ENCODE results near the gene ZNF536. TPM values are rescaled to one million over a fixed set of nuclear protein-coding genes. Genes with fewer than 3 reads are reported as not detected.

Gene ZNF536
- total and polyA plus RNA-seq, 10 of the 15 experiments (the other 5 are each of a cell fraction or from before 2014, with no cell fraction given): not detected

DNA sequence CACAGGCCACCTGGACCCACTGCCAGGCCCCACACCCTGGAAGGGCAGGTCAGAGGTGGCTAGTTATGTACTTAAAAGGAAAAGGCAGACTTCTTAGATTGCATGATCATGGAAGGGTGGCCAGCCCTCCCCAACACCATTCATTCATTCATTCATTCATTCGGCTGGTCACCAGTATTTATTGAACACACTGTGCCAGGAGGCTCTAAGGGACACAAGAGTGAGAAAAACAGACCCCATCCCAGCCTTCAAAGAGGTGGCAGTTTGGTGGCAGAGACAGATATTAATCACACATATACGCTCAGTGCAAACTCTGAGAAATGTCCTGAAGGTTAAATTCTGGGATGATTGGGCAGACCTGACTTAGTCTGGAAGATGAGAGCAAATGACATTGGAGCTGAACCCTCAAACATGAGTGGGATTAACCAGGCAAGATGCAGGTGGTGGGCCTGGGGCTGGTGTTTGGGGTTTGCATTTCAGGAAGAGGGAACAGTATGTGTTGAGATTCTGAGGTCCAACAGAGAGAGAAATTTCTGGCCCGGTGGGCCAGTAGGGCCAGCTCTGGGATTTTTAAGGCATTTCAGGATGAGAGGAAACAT is 147.5 kb downstream of the ZNF536 start (continued):
- TF ChIP-seq, protein P1, sequence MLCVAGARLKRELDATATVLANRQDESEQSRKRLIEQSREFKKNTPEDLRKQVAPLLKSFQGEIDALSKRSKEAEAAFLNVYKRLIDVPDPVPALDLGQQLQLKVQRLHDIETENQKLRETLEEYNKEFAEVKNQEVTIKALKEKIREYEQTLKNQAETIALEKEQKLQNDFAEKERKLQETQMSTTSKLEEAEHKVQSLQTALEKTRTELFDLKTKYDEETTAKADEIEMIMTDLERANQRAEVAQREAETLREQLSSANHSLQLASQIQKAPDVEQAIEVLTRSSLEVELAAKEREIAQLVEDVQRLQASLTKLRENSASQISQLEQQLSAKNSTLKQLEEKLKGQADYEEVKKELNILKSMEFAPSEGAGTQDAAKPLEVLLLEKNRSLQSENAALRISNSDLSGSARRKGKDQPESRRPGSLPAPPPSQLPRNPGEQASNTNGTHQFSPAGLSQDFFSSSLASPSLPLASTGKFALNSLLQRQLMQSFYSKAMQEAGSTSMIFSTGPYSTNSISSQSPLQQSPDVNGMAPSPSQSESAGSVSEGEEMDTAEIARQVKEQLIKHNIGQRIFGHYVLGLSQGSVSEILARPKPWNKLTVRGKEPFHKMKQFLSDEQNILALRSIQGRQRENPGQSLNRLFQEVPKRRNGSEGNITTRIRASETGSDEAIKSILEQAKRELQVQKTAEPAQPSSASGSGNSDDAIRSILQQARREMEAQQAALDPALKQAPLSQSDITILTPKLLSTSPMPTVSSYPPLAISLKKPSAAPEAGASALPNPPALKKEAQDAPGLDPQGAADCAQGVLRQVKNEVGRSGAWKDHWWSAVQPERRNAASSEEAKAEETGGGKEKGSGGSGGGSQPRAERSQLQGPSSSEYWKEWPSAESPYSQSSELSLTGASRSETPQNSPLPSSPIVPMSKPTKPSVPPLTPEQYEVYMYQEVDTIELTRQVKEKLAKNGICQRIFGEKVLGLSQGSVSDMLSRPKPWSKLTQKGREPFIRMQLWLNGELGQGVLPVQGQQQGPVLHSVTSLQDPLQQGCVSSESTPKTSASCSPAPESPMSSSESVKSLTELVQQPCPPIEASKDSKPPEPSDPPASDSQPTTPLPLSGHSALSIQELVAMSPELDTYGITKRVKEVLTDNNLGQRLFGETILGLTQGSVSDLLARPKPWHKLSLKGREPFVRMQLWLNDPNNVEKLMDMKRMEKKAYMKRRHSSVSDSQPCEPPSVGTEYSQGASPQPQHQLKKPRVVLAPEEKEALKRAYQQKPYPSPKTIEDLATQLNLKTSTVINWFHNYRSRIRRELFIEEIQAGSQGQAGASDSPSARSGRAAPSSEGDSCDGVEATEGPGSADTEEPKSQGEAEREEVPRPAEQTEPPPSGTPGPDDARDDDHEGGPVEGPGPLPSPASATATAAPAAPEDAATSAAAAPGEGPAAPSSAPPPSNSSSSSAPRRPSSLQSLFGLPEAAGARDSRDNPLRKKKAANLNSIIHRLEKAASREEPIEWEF (IDR thresholded peaks at IDR 0.05; ENCODE audit: insufficient replicate concordance, low read depth, low read length): no peak
- TF ChIP-seq ESRRA (IDR thresholded peaks at IDR 0.05; ENCODE audit: low read length) (no peak), CREB1 (IDR thresholded peaks at IDR 0.05; ENCODE audit: low read depth) (no peak), GATAD2B (conservative IDR thresholded peaks at IDR 0.05; ENCODE audit: low read depth) (no peak)

DNA sequence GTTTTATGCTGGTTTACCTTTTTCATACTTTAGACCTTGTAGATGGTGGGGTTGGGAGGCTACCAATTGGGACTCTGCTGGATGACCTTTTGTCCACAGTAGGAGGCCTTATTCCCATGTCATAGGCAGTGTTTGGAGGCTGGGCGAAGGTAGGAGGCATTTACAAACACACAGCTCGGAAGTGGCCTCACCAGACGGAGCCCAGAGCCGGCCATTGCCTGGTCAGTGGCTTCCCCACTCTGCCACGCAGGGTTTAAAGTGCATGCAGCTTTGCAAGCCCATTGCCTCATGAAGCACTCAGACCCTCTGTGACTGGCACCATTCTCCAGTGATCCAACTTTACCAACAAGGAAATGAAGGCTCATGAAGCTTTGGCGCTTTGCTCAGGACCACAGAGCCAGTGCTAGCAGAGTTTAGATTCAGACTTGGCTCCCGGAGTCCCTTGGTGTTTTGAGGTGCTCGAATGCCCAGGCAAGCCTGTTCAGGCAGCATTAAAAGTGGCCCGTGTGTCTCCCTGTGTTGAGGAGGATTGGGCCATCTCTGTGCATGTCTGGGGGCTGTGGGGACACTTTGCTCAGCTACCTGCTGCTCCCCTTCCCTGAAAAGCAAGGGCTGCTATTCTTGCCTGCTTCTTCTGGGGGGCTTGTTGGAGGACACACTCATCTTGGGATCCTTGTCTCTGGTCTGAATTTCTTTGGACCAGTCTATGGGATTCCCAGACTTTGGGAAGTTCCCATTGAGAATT is 148.7 kb downstream of the ZNF536 start:
- no peak for FAIRE-seq
- Histone ChIP-seq H3K27ac (ENCODE audit: control insufficient read depth, insufficient read depth) (no peak overlapping the region), H3K4me3 (no peak overlapping the region), H4K20me1 (ENCODE audit: control insufficient read depth, insufficient read depth) (no peaks in the 10 kb centered on the region), H3K27me3 (replicated peaks in 1 of 2; ENCODE audit: control insufficient read depth in 2 of 2, insufficient read depth in 2 of 2, low read length in 1 of 2) (no peaks in the 10 kb centered on the region), H3K9me3 (replicated peaks; ENCODE audit: control insufficient read depth, insufficient read depth, low read length) (no peaks in the 10 kb centered on the region), H3K4me1 (ENCODE audit: control insufficient read depth, insufficient read depth, low read length) (no peaks in the 10 kb centered on the region), H3K4me2 (ENCODE audit: control insufficient read depth, insufficient read depth) (no peak overlapping the region), H2AFZ (ENCODE audit: control insufficient read depth, low read depth, low read length) (no peak overlapping the region), H3K9ac (ENCODE audit: control insufficient read depth, insufficient read depth, low read length) (no peak overlapping the region), H3K36me3 (ENCODE audit: control insufficient read depth in 2 of 2, insufficient read depth in 2 of 2, low read length in 1 of 2) (no peaks in the 10 kb centered on the region), H3K79me2 (ENCODE audit: control insufficient read depth, insufficient read depth, low read length) (no peaks in the 10 kb centered on the region)
- intact Hi-C loops (cut with micrococcal nuclease; ENCODE audit: unreplicated experiment): no loop called here
- in situ Hi-C loops (cut with MboI): no loop called here
- no peak for DNase-seq (ENCODE audit: low read depth, low spot score)
- SMC1A ChIA-PET (ENCODE audit: uncharacterized antibody, unreplicated experiment): no interaction called here
- WGBS (ENCODE audit: insufficient coverage, insufficient replicate concordance, low lambda C conversion rate, missing lambda C conversion rate): 2% methylated on average over 9 of the region's 9 CpGs
- ATAC-seq: no peak
- no TSS peak for BruUV-seq (replicated peaks)
- RAD21 ChIA-PET (ENCODE audit: unreplicated experiment): no interaction called here
- CTCF ChIA-PET: no interaction called here
- POLR2A ChIA-PET: no interaction called here
- TF ChIP-seq BCL11A (IDR thresholded peaks at IDR 0.05; ENCODE audit: low read depth, low read length) (no peak), MTA2 (IDR thresholded peaks at IDR 0.05; ENCODE audit: low read depth) (no peak), CBFB (IDR thresholded peaks at IDR 0.05; ENCODE audit: low read depth) (no peak), HSF1 (IDR thresholded peaks at IDR 0.05; ENCODE audit: low read depth, low read length) (no peak), CEBPB (IDR thresholded peaks at IDR 0.05; ENCODE audit: borderline replicate concordance in 1 of 2, low read depth in 2 of 2, low read length in 2 of 2) (no peak), MEF2A (IDR thresholded peaks at IDR 0.05; ENCODE audit: insufficient read depth, low read depth, low read length) (no peak), TARDBP (IDR thresholded peaks at IDR 0.05; ENCODE audit: borderline replicate concordance) (no peak), ZNF622 (IDR thresholded peaks at IDR 0.05) (no peak), FOXK2 (IDR thresholded peaks at IDR 0.05) (no peak), BMI1 (IDR thresholded peaks at IDR 0.05; ENCODE audit: borderline replicate concordance) (no peak)
- TF ChIP-seq, protein P2, sequence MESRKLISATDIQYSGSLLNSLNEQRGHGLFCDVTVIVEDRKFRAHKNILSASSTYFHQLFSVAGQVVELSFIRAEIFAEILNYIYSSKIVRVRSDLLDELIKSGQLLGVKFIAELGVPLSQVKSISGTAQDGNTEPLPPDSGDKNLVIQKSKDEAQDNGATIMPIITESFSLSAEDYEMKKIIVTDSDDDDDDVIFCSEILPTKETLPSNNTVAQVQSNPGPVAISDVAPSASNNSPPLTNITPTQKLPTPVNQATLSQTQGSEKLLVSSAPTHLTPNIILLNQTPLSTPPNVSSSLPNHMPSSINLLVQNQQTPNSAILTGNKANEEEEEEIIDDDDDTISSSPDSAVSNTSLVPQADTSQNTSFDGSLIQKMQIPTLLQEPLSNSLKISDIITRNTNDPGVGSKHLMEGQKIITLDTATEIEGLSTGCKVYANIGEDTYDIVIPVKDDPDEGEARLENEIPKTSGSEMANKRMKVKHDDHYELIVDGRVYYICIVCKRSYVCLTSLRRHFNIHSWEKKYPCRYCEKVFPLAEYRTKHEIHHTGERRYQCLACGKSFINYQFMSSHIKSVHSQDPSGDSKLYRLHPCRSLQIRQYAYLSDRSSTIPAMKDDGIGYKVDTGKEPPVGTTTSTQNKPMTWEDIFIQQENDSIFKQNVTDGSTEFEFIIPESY (IDR thresholded peaks at IDR 0.05): no peak
